HEK293 (cell line): ENCODE results near the gene VWA3A.

Experiments used
- CTCF ChIA-PET: fragments of 350-600 bp; formaldehyde crosslinking; extraction: SDS; loops from one replicate; lab custom pipeline; 2021; ENCODE audit warnings: antibody characterized with exemption; lab: Yijun Ruan, JAX
- POLR2A ChIA-PET: fragments of 300-600 bp; formaldehyde crosslinking; extraction: SDS; loops from one replicate; lab custom pipeline; 2020; ENCODE audit warnings: antibody characterized with exemption, inconsistent platforms; lab: Yijun Ruan, JAX
- H3K27ac ChIP-seq: fragments of 200-500 bp; sonication (Bioruptor generic); 2 replicates; pipeline ENCODE4 v1.5.1; 2014; ENCODE audit warnings: low read depth, low read length, control low read depth, inconsistent platforms; ENCODE audit errors: extremely low read depth
- H3K36me3 ChIP-seq, 2 experiments: fragments of 200-500 bp in 1 of 2; sonication (Bioruptor generic) in 1 of 2; 1 replicate in 1 of 2; 2 replicates in 1 of 2; pipeline ENCODE4 v1.5.1; 2014 to 2017; ENCODE audit warnings: inconsistent platforms in 2 of 2, low read length in 2 of 2; ENCODE audit not compliant: control insufficient read depth in 2 of 2, insufficient read depth in 1 of 2
- H3K4me1 ChIP-seq: fragments of 200-500 bp; sonication (Bioruptor generic); 2 replicates; pipeline ENCODE4 v1.5.1; 2014; ENCODE audit warnings: mild to moderate bottlenecking, low read length, inconsistent platforms; ENCODE audit not compliant: control insufficient read depth, insufficient read depth
- H3K4me3 ChIP-seq: 2 replicates; pipeline ENCODE4 v1.5.1; 2011; ENCODE audit warnings: low read depth, mild to moderate bottlenecking, control low read depth, low read length, moderate library complexity
- H3K9me3 ChIP-seq: fragments of 200-500 bp; sonication (Bioruptor generic); 2 replicates; pipeline ENCODE4 v1.5.1; 2014; ENCODE audit warnings: low read depth, low read length, inconsistent platforms; ENCODE audit not compliant: control insufficient read depth, insufficient read depth
- EGR2 ChIP-seq: fragments of 450-650 bp; formaldehyde crosslinking; IDR thresholded peaks from 2 replicates; pipeline ENCODE4 v1.5.1; 2016; ENCODE audit warnings: low read depth, missing biosample characterization, missing genetic modification characterization
- SCRT2 ChIP-seq: fragments of 450-650 bp; formaldehyde crosslinking; IDR thresholded peaks from 2 replicates; pipeline ENCODE4 v1.5.1; 2016; ENCODE audit warnings: missing biosample characterization, missing genetic modification characterization
- ZBTB1 ChIP-seq: fragments of 450-650 bp; formaldehyde crosslinking; IDR thresholded peaks from 2 replicates; pipeline ENCODE4 v1.5.1; 2016; ENCODE audit warnings: missing biosample characterization, missing genetic modification characterization
- ZBTB7A ChIP-seq: fragments of 450-650 bp; formaldehyde crosslinking; IDR thresholded peaks from 2 replicates; pipeline ENCODE4 v1.5.1; 2016; ENCODE audit warnings: low read depth, missing biosample characterization, missing genetic modification characterization
- ZNF114 ChIP-seq: fragments of 450-650 bp; formaldehyde crosslinking; IDR thresholded peaks from 2 replicates; pipeline ENCODE4 v1.5.0; 2017; ENCODE audit warnings: missing biosample characterization, missing genetic modification characterization
- ZNF133 ChIP-seq: fragments of 450-650 bp; formaldehyde crosslinking; IDR thresholded peaks from 2 replicates; pipeline ENCODE4 v1.5.1; 2016; ENCODE audit warnings: missing biosample characterization, missing genetic modification characterization
- ZNF138 ChIP-seq: fragments of 450-650 bp; formaldehyde crosslinking; IDR thresholded peaks from 2 replicates; pipeline ENCODE4 v1.5.1; 2016; ENCODE audit warnings: missing biosample characterization, missing genetic modification characterization, borderline replicate concordance
- ZNF157 ChIP-seq: fragments of 450-650 bp; formaldehyde crosslinking; IDR thresholded peaks from 2 replicates; pipeline ENCODE4 v1.5.1; 2016; ENCODE audit warnings: missing biosample characterization, missing genetic modification characterization
- ZNF23 ChIP-seq: fragments of 450-650 bp; formaldehyde crosslinking; IDR thresholded peaks from 2 replicates; pipeline ENCODE4 v1.5.1; 2016; ENCODE audit warnings: missing biosample characterization, missing genetic modification characterization, borderline replicate concordance
- ZNF280D ChIP-seq: fragments of 450-650 bp; formaldehyde crosslinking; IDR thresholded peaks from 2 replicates; pipeline ENCODE4 v1.5.1; 2016; ENCODE audit warnings: missing biosample characterization, missing genetic modification characterization
- ZNF37A ChIP-seq: fragments of 450-650 bp; IDR thresholded peaks from 2 replicates; pipeline ENCODE4 v1.5.1; 2018; ENCODE audit warnings: missing biosample characterization, missing genetic modification characterization
- ZNF449 ChIP-seq: fragments of 450-650 bp; formaldehyde crosslinking; IDR thresholded peaks from 2 replicates; pipeline ENCODE4 v1.5.1; 2017; ENCODE audit warnings: missing biosample characterization, mild to moderate bottlenecking, missing genetic modification characterization, moderate library complexity
- ZNF473 ChIP-seq: fragments of 450-650 bp; formaldehyde crosslinking; IDR thresholded peaks from 2 replicates; pipeline ENCODE4 v1.5.1; 2017; ENCODE audit warnings: missing biosample characterization, missing genetic modification characterization
- ZNF624 ChIP-seq: fragments of 450-650 bp; formaldehyde crosslinking; IDR thresholded peaks from 2 replicates; pipeline ENCODE4 v1.5.1; 2017; ENCODE audit warnings: missing biosample characterization, missing genetic modification characterization
- ZNF654 ChIP-seq: fragments of 450-650 bp; formaldehyde crosslinking; IDR thresholded peaks from 2 replicates; pipeline ENCODE4 v1.5.1; 2016; ENCODE audit warnings: low read depth, missing biosample characterization, missing genetic modification characterization
- ZSCAN5A ChIP-seq: fragments of 450-650 bp; formaldehyde crosslinking; IDR thresholded peaks from 2 replicates; pipeline ENCODE4 v1.5.1; 2016; ENCODE audit warnings: missing biosample characterization, missing genetic modification characterization
- TF ChIP-seq, protein P1 (sequence below): fragments of 450-650 bp; formaldehyde crosslinking; IDR thresholded peaks from 2 replicates; pipeline ENCODE4 v1.5.1; 2017; ENCODE audit warnings: missing biosample characterization, missing genetic modification characterization
- TF ChIP-seq, protein P2 (sequence below): fragments of 450-650 bp; formaldehyde crosslinking; IDR thresholded peaks from 2 replicates; pipeline ENCODE4 v1.5.1; 2016; ENCODE audit warnings: missing biosample characterization, missing genetic modification characterization
- TF ChIP-seq, protein P3 (sequence below): fragments of 450-650 bp; formaldehyde crosslinking; IDR thresholded peaks from 2 replicates; pipeline ENCODE4 v1.5.1; 2016; ENCODE audit warnings: missing biosample characterization, missing genetic modification characterization

Gene VWA3A

GRCh38 chr16:22138482-22138881 lies 46.1 kb downstream of the VWA3A start:
- TF ChIP-seq ZNF280D (no peak), SCRT2 (tag by site-specific recombination) (0 out of 2 replicates have a peak, but pooled peaks have one; percentile 21)
- Histone ChIP-seq H3K4me1 (no peaks in the 10 kb centered on the region), H3K36me3 (no peaks in the 10 kb centered on the region), H3K27ac (no peak overlapping the region), H3K4me3 (no peak overlapping the region), H3K9me3 (no peaks in the 10 kb centered on the region)
- POLR2A ChIA-PET = no interaction called here
- CTCF ChIA-PET = no interaction called here

- no peak overlapping the region for H3K4me3 ChIP-seq
- CTCF ChIA-PET = no interaction called here
- H3K9me3 ChIP-seq = no peaks in the 10 kb centered on the region
- TF ChIP-seq ZNF473 (tag by site-specific recombination) = no peak
- TF ChIP-seq, protein P1, sequence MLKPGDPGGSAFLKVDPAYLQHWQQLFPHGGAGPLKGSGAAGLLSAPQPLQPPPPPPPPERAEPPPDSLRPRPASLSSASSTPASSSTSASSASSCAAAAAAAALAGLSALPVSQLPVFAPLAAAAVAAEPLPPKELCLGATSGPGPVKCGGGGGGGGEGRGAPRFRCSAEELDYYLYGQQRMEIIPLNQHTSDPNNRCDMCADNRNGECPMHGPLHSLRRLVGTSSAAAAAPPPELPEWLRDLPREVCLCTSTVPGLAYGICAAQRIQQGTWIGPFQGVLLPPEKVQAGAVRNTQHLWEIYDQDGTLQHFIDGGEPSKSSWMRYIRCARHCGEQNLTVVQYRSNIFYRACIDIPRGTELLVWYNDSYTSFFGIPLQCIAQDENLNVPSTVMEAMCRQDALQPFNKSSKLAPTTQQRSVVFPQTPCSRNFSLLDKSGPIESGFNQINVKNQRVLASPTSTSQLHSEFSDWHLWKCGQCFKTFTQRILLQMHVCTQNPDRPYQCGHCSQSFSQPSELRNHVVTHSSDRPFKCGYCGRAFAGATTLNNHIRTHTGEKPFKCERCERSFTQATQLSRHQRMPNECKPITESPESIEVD (tag by site-specific recombination) = no peak
- no peak for TF ChIP-seq EGR2 (tag by site-specific recombination)
- TF ChIP-seq ZSCAN5A (tag by site-specific recombination) = no peak
- TF ChIP-seq ZNF133 (tag by site-specific recombination) = no peak
- no peak for TF ChIP-seq ZBTB1 (tag by site-specific recombination)
- no peak for TF ChIP-seq ZNF37A (tag by site-specific recombination)
- no peak for TF ChIP-seq ZNF624 (tag by site-specific recombination)
- TF ChIP-seq ZNF654 (tag by site-specific recombination) = no peak
- no peak for TF ChIP-seq ZBTB7A (tag by site-specific recombination)
- no peak for TF ChIP-seq ZNF138 (tag by site-specific recombination)
- TF ChIP-seq ZNF157 (tag by site-specific recombination) = no peak
- TF ChIP-seq ZNF449 (tag by site-specific recombination) = no peak
- no peak for TF ChIP-seq ZNF114
- TF ChIP-seq, protein P2, sequence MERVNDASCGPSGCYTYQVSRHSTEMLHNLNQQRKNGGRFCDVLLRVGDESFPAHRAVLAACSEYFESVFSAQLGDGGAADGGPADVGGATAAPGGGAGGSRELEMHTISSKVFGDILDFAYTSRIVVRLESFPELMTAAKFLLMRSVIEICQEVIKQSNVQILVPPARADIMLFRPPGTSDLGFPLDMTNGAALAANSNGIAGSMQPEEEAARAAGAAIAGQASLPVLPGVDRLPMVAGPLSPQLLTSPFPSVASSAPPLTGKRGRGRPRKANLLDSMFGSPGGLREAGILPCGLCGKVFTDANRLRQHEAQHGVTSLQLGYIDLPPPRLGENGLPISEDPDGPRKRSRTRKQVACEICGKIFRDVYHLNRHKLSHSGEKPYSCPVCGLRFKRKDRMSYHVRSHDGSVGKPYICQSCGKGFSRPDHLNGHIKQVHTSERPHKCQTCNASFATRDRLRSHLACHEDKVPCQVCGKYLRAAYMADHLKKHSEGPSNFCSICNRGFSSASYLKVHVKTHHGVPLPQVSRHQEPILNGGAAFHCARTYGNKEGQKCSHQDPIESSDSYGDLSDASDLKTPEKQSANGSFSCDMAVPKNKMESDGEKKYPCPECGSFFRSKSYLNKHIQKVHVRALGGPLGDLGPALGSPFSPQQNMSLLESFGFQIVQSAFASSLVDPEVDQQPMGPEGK (tag by site-specific recombination) = no peak
- no peak for TF ChIP-seq ZNF23 (tag by site-specific recombination)
- TF ChIP-seq, protein P3, sequence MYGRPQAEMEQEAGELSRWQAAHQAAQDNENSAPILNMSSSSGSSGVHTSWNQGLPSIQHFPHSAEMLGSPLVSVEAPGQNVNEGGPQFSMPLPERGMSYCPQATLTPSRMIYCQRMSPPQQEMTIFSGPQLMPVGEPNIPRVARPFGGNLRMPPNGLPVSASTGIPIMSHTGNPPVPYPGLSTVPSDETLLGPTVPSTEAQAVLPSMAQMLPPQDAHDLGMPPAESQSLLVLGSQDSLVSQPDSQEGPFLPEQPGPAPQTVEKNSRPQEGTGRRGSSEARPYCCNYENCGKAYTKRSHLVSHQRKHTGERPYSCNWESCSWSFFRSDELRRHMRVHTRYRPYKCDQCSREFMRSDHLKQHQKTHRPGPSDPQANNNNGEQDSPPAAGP (tag by site-specific recombination) = no peak
- TF ChIP-seq, all 188 proteins: peak for 0
- Histone ChIP-seq H3K27ac (no peak overlapping the region), H3K4me1 (no peaks in the 10 kb centered on the region), H3K36me3 (no peaks in the 10 kb centered on the region)
- POLR2A ChIA-PET = interaction anchor here (0.7 to 1.1 kb wide), 2 partner anchors 56 to 131 kb away, joined by 3 read pairs; partner anchors contain the start of gene MOSMO
Measured at GRCh38 chr16:22139008-22139407, 46.7 kb downstream of the VWA3A start.
